Measurements from ENCODE around the gene ASB18.

The ASB18 gene

GRCh38 chr2:236214376-236214995 lies 49.7 kb downstream of the ASB18 start:
- TF ChIP-seq TCF12 (IDR thresholded peaks at IDR 0.05; ENCODE audit: low read depth) (no peak), REST (IDR thresholded peaks at IDR 0.05; ENCODE audit: low read depth) (no peak), YY1 (IDR thresholded peaks at IDR 0.05; ENCODE audit: low read depth) (no peak), TEAD4 (IDR thresholded peaks at IDR 0.05) (no peak), EP300 (IDR thresholded peaks at IDR 0.05; ENCODE audit: borderline replicate concordance) (no peak), CEBPB (IDR thresholded peaks at IDR 0.05) (no peak), NFIC (IDR thresholded peaks at IDR 0.05) (no peak)
- TF ChIP-seq, protein P1, sequence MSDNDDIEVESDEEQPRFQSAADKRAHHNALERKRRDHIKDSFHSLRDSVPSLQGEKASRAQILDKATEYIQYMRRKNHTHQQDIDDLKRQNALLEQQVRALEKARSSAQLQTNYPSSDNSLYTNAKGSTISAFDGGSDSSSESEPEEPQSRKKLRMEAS (IDR thresholded peaks at IDR 0.05) = no peak

GRCh38 chr2:236211296-236211695 lies 52.9 kb downstream of the ASB18 start:
- TF ChIP-seq, protein P1 (IDR thresholded peaks at IDR 0.05) = no peak
- no peak for TF ChIP-seq TEAD4 (IDR thresholded peaks at IDR 0.05)
- no peak for TF ChIP-seq YY1 (IDR thresholded peaks at IDR 0.05; ENCODE audit: low read depth)
- no peak for TF ChIP-seq FOXM1 (IDR thresholded peaks at IDR 0.05; ENCODE audit: borderline replicate concordance, low read depth)
- no peak for TF ChIP-seq TCF12 (IDR thresholded peaks at IDR 0.05; ENCODE audit: low read depth)
- no peak for TF ChIP-seq TAF1 (IDR thresholded peaks at IDR 0.05; ENCODE audit: low read depth)
- no peak for TF ChIP-seq REST (IDR thresholded peaks at IDR 0.05; ENCODE audit: low read depth)
- no peak for TF ChIP-seq EP300 (IDR thresholded peaks at IDR 0.05; ENCODE audit: borderline replicate concordance)
- no peak for TF ChIP-seq EGR1 (IDR thresholded peaks at IDR 0.05)
- TF ChIP-seq, protein P2, sequence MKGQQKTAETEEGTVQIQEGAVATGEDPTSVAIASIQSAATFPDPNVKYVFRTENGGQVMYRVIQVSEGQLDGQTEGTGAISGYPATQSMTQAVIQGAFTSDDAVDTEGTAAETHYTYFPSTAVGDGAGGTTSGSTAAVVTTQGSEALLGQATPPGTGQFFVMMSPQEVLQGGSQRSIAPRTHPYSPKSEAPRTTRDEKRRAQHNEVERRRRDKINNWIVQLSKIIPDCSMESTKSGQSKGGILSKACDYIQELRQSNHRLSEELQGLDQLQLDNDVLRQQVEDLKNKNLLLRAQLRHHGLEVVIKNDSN (IDR thresholded peaks at IDR 0.05) = no peak
- TF ChIP-seq NFIC (IDR thresholded peaks at IDR 0.05) = no peak
- TF ChIP-seq CEBPB (IDR thresholded peaks at IDR 0.05) = no peak
- TF ChIP-seq RAD21 (IDR thresholded peaks at IDR 0.05; ENCODE audit: low read depth) = no peak
- no peak for TF ChIP-seq CREB1 (IDR thresholded peaks at IDR 0.05; ENCODE audit: low read depth)

- no peak for TF ChIP-seq TAF1 (IDR thresholded peaks at IDR 0.05; ENCODE audit: low read depth)
- no peak for TF ChIP-seq EP300 (IDR thresholded peaks at IDR 0.05; ENCODE audit: borderline replicate concordance)
- TF ChIP-seq, protein P1 (IDR thresholded peaks at IDR 0.05) = 0 out of 2 replicates have a peak, but pooled peaks have one; percentile 42
- TF ChIP-seq CEBPB (IDR thresholded peaks at IDR 0.05) = no peak
- no peak for TF ChIP-seq TCF12 (IDR thresholded peaks at IDR 0.05; ENCODE audit: low read depth)
- TF ChIP-seq NFIC (IDR thresholded peaks at IDR 0.05) = no peak
- TF ChIP-seq REST (IDR thresholded peaks at IDR 0.05; ENCODE audit: low read depth) = no peak
- TF ChIP-seq YY1 (IDR thresholded peaks at IDR 0.05; ENCODE audit: low read depth) = no peak
- TF ChIP-seq CREB1 (IDR thresholded peaks at IDR 0.05; ENCODE audit: low read depth) = no peak
- TF ChIP-seq FOXM1 (IDR thresholded peaks at IDR 0.05; ENCODE audit: borderline replicate concordance, low read depth) = no peak
- no peak for TF ChIP-seq EGR1 (IDR thresholded peaks at IDR 0.05)
- peak; percentile 82 for TF ChIP-seq TEAD4 (IDR thresholded peaks at IDR 0.05)
- TF ChIP-seq RAD21 (IDR thresholded peaks at IDR 0.05; ENCODE audit: low read depth) = no peak
- no peak for TF ChIP-seq ZBTB7A (IDR thresholded peaks at IDR 0.05; ENCODE audit: low read depth)
- TF ChIP-seq, protein P2 (IDR thresholded peaks at IDR 0.05) = peak; percentile 68
Measured at GRCh38 chr2:236210536-236210935, 53.7 kb downstream of the ASB18 start.

DNA sequence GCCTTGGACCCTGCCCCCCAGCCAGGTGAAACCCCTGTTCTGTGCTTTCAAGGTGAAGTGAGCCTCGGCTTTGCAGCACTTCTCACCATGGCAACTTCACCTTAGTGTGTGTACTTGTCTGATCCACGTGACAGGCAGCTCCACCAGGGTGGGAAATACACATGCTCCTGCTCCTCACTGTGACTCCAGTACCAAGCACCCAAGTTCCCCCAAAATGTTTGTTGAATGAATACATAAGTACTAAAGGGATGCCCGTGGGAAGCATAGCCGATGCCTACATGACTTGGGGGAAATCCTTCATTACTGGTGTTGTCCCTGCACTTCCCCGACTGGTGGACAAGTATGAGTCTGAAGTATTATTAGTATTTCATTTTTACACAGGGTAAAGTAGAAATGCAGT lies 54.2 kb downstream of the ASB18 start:
- TF ChIP-seq, protein P1 (IDR thresholded peaks at IDR 0.05) = no peak
- TF ChIP-seq TAF1 (IDR thresholded peaks at IDR 0.05; ENCODE audit: low read depth) (no peak), TCF12 (IDR thresholded peaks at IDR 0.05; ENCODE audit: low read depth) (no peak), TEAD4 (IDR thresholded peaks at IDR 0.05) (no peak), EP300 (IDR thresholded peaks at IDR 0.05; ENCODE audit: borderline replicate concordance) (no peak), CEBPB (IDR thresholded peaks at IDR 0.05) (no peak), EGR1 (IDR thresholded peaks at IDR 0.05) (no peak), FOXM1 (IDR thresholded peaks at IDR 0.05; ENCODE audit: borderline replicate concordance, low read depth) (no peak), RAD21 (IDR thresholded peaks at IDR 0.05; ENCODE audit: low read depth) (no peak), NFIC (IDR thresholded peaks at IDR 0.05) (no peak), ZBTB7A (IDR thresholded peaks at IDR 0.05; ENCODE audit: low read depth) (no peak), CREB1 (IDR thresholded peaks at IDR 0.05; ENCODE audit: low read depth) (no peak)
- TF ChIP-seq, protein P2 (IDR thresholded peaks at IDR 0.05) = no peak

All from Ishikawa (cell line).